ENCODE results near the gene EIF2D.
A peak's percentile ranks its signal among the peaks of the same experiment; 100 is the strongest.

EIF2D gene

DNA sequence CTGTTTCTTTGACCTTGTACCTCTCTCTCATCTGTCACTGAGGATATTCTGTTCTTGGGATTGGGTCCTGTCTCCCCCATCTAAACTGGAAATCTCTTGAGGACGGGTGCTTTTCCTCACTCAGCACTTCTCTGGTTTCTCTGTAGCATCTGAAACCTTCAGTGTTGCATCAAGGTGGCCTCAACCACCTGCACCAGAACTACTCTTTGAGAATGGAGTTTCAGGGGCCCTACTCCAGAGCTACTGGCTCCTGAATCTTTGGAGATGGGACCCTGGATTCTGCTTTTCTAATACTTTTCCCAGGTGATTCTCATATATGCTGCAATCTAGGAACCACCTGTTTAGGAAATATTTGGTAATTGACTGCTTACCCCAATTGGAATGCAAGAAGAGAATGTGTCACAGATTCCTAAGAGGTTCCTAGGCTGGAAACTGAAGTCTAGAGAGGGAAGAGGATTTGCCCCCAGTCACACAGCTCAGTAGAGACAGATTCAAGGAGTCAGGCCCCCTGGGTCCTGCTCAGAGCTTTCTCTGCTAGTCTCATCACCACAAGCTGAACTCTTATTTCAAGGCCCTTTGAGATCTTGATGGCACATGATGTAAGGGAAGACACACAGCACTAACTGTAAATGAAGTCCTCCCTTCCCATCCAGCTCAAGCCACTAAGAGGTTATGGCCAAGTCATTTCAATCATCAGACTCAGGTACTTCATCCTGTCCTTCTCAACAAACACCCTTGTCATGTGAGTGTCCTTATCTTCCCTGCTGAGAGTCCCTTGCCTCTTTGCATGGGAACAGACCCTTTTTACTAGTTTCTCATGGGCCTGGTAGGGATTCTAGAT lies 48.7 kb downstream of the EIF2D start:
- H3K4me1 ChIP-seq (ENCODE audit: insufficient read depth, low read length) = no peaks in the 10 kb centered on the region
- peaks cover 0 to 4% of the 10 kb centered on the region in 2 donors for H3K27me3 ChIP-seq (ENCODE audit: control insufficient read depth in 1 of 2, insufficient read depth in 2 of 2, low read length in 2 of 2)
- no peaks in the 10 kb centered on the region for H3K36me3 ChIP-seq (ENCODE audit: insufficient read depth, low read length)
- no peak overlapping the region for H3K4me3 ChIP-seq (ENCODE audit: low read depth in 1 of 2, low read length in 2 of 2)
- no peak overlapping the region for H3K27ac ChIP-seq (ENCODE audit: low read depth, low read length)
- H3K9me3 ChIP-seq (ENCODE audit: low read length) = no peaks in the 10 kb centered on the region
- H3K9ac ChIP-seq (ENCODE audit: low read length) = no peak overlapping the region

DNA sequence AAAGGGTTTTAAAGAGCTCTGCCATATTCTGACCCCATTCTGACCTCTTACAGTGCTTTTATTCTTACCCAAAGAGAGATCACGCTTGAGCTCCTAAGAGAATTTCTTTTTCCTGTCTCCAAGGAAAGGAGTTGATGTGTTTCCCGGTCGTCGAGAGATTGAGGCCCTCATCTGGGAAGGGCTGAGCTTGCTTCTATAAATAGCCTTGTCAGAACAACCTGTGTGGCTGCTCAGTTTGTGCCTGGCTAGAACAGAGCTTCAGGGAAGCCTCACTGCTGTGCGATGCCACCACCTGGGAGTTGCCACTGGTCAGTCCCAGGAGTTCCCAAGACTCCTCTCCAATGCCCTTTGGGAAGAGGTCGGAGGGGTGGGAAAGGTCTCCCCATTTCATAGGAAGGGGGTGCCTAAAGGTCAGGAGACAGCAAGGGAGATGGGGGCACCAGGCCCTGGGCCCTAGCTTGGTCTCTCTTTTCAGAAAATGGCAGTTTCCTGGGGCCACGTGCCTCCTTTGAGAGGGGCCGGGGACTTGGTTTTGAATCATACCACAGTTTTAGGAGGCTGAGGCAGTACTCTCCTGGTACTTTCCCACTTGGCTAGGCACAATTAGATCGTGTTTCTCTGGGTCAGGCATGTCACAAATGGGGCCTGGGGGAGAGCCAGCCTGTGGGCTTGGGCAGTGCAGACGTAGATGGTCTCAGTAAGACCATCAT lies 52.1 kb downstream of the EIF2D start:
- H3K27me3 ChIP-seq (ENCODE audit: control insufficient read depth in 1 of 2, insufficient read depth in 2 of 2, low read length in 2 of 2) = peaks cover 0 to 4% of the 10 kb centered on the region in 2 donors
- H3K27ac ChIP-seq (ENCODE audit: low read depth, low read length) = no peak overlapping the region
- H3K9ac ChIP-seq (ENCODE audit: low read length) = no peak overlapping the region
- peaks cover 6% of the 10 kb centered on the region for H3K4me1 ChIP-seq (ENCODE audit: insufficient read depth, low read length)
- no peaks in the 10 kb centered on the region for H3K36me3 ChIP-seq (ENCODE audit: insufficient read depth, low read length)
- no peaks in the 10 kb centered on the region for H3K9me3 ChIP-seq (ENCODE audit: low read length)
- no peak overlapping the region for H3K4me3 ChIP-seq (ENCODE audit: low read depth in 1 of 2, low read length in 2 of 2)

- Histone ChIP-seq H3K4me3 (ENCODE audit: low read depth in 1 of 2, low read length in 2 of 2) (no peak overlapping the region), H3K9ac (ENCODE audit: low read length) (no peak overlapping the region), H3K9me3 (ENCODE audit: low read length) (no peaks in the 10 kb centered on the region), H3K27ac (ENCODE audit: low read depth, low read length) (no peak overlapping the region), H3K4me1 (ENCODE audit: insufficient read depth, low read length) (peaks cover 6% of the 10 kb centered on the region), H3K36me3 (ENCODE audit: insufficient read depth, low read length) (no peaks in the 10 kb centered on the region), H3K27me3 (ENCODE audit: control insufficient read depth in 1 of 2, insufficient read depth in 2 of 2, low read length in 2 of 2) (peaks cover 0 to 4% of the 10 kb centered on the region in 2 donors)
Observed at GRCh38 chr1:206559672-206559995, 52.6 kb downstream of the EIF2D start.

DNA sequence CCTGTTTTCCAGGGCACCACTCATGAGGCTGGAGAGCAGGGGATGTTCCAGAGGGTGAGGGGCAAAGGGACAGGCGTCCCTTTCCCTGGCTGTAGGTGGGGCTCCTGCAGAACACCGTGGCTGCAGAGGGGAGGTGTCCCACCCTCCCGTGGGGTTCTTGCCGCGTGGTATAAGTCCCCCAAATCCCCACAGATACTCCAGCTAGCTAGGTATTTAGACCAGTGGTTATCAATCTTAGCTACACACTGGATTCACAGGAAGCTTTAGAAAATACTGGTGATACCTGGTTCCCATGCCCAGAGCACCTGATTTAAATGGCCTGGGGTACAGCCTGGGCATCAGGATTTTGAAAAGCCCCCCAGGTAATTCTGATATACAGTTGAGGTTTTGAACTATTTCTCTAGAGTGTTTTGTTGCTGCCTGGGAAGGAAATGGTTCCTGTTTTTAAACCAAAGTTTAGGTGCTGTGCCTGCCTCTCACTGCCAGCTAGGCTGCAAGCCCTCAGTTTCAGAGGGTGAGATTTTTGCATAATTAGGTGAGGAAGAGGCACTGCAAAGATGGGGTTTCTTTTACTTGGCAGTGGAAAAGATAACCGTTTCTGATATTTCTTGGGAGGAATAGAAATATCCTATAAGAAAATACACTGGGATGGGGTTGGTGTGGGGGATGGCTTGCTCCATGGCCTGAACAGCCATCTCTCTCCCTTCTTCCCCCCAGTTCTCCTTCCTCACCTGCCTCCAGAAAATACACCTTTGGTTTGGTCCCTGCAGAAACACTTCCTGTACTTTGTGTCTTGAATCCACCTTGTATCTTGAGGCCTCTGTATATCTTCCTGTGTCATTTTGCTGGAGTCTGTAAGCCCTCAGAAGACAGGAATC lies 53.2 kb downstream of the EIF2D start:
- no peak overlapping the region for H3K9ac ChIP-seq (ENCODE audit: low read length)
- H3K9me3 ChIP-seq (ENCODE audit: low read length) = no peaks in the 10 kb centered on the region
- peaks cover 6% of the 10 kb centered on the region for H3K4me1 ChIP-seq (ENCODE audit: insufficient read depth, low read length)
- H3K36me3 ChIP-seq (ENCODE audit: insufficient read depth, low read length) = no peaks in the 10 kb centered on the region
- peaks cover 0 to 4% of the 10 kb centered on the region in 2 donors for H3K27me3 ChIP-seq (ENCODE audit: control insufficient read depth in 1 of 2, insufficient read depth in 2 of 2, low read length in 2 of 2)
- no peak overlapping the region for H3K27ac ChIP-seq (ENCODE audit: low read depth, low read length)
- no peak overlapping the region for H3K4me3 ChIP-seq (ENCODE audit: low read depth in 1 of 2, low read length in 2 of 2)

DNA sequence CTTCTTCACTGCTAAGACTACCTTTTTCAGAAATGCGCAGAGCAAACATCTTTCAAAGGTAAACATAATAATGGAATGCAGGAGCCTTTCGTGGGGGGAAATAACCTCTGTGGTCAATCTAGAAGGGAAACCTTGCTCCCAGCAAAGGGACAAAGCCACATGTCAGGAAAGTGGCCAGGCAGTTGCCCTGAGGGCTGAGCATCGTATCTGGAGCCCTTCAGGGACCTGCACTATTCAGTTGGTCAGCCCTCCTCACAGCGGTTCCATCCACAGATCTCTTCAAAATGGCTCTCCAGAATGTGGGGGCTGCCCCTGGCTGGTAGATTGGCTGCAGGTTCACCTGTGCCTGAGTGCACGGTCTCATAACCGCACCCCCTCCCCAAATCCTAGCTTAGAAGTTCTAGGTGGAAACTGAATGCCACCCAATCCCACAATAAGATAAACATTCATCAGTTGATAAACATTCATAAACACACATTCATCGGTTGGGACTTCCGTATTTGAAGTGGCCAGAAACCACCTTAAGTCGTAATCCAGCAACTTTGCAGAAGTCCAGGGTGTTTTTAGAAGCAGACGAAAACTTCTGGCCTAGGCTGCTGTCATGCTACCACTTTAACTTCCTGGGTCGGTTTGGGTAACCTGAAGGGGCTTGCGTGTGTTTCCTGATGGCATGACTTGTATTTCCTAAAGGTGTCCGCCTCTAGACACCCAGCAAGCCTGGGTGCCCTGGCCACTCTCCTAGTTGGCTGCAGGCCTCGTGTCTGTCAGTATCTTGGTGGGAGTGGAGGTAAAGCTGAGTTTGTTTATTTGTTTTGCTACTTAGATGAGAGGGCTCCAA lies 54.4 kb downstream of the EIF2D start:
- Histone ChIP-seq H3K4me1 (ENCODE audit: insufficient read depth, low read length) (peaks cover 6% of the 10 kb centered on the region), H3K27me3 (ENCODE audit: control insufficient read depth in 1 of 2, insufficient read depth in 2 of 2, low read length in 2 of 2) (peaks cover 0 to 4% of the 10 kb centered on the region in 2 donors), H3K4me3 (ENCODE audit: low read depth in 1 of 2, low read length in 2 of 2) (peak overlapping the region; percentile 56 to 57), H3K27ac (ENCODE audit: low read depth, low read length) (peak overlapping the region; percentile 44), H3K36me3 (ENCODE audit: insufficient read depth, low read length) (no peaks in the 10 kb centered on the region), H3K9me3 (ENCODE audit: low read length) (no peaks in the 10 kb centered on the region), H3K9ac (ENCODE audit: low read length) (no peak overlapping the region)

DNA sequence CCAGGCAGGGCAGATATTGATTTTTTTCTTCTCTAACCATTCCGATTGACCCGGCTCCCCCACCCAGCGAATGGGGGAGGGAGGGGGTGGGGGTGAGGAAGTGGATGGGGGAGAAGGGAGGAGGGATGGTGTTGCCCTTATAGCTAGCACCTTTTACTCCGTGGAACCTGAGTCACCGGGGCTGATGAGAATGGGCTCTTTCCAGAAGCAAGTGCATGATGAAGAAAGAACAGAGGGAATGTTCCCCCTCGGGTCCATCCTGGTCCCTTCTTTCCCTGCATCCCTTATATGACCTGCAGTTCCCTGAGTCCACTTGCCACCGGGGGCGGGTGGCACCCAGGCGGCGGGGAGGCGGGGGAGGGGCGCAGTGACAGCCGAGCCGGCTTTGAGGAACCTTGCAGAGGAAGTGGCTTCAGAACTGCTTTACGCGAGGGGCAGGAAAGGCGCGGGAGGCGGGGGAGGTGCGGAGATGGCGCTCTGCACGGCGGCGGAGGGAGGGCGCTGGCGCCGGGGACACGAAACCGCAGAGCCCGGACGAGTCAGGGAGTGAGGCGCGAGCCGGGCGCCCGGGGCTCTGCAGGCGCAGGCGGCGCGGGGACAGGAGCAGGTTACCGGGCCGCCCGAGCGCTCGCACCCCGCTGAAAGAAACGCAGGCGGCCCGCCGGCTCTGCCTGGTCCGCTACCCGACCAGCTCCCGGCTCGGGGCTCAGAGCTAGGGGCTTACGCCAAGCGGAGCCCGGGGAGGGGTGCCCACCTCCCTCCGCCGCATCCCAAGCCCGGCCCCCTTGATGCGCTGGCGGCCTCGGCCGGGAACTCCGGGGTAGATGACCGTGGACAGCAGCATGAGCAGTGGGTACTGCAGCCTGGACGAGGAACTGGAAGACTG lies 55.3 kb downstream of the EIF2D start:
- Histone ChIP-seq H3K9me3 (ENCODE audit: low read length) (no peaks in the 10 kb centered on the region), H3K27ac (ENCODE audit: low read depth, low read length) (peak overlapping the region; percentile 44), H3K27me3 (ENCODE audit: control insufficient read depth in 1 of 2, insufficient read depth in 2 of 2, low read length in 2 of 2) (peaks cover 0 to 4% of the 10 kb centered on the region in 2 donors), H3K4me3 (ENCODE audit: low read depth in 1 of 2, low read length in 2 of 2) (peak overlapping the region; percentile 56 to 57), H3K36me3 (ENCODE audit: insufficient read depth, low read length) (no peaks in the 10 kb centered on the region), H3K4me1 (ENCODE audit: insufficient read depth, low read length) (peaks cover 6% of the 10 kb centered on the region), H3K9ac (ENCODE audit: low read length) (no peak overlapping the region)

GRCh38 chr1:206556047-206556749 lies 56.1 kb downstream of the EIF2D start:
- no peak overlapping the region for H3K27ac ChIP-seq (ENCODE audit: low read depth, low read length)

GRCh38 chr1:206555473-206555935 lies 56.8 kb downstream of the EIF2D start:
- Histone ChIP-seq H3K4me3 (ENCODE audit: low read depth in 1 of 2, low read length in 2 of 2) (no peak overlapping the region), H3K27me3 (ENCODE audit: control insufficient read depth in 1 of 2, insufficient read depth in 2 of 2, low read length in 2 of 2) (peaks cover 0 to under 1% of the 10 kb centered on the region in 2 donors), H3K4me1 (ENCODE audit: insufficient read depth, low read length) (peaks cover 6% of the 10 kb centered on the region), H3K9ac (ENCODE audit: low read length) (no peak overlapping the region), H3K36me3 (ENCODE audit: insufficient read depth, low read length) (no peaks in the 10 kb centered on the region), H3K27ac (ENCODE audit: low read depth, low read length) (no peak overlapping the region), H3K9me3 (ENCODE audit: low read length) (no peaks in the 10 kb centered on the region)

More at GRCh38 chr1:206556047-206556749, 56.1 kb downstream of the EIF2D start:
- H3K4me3 ChIP-seq (ENCODE audit: low read depth in 1 of 2, low read length in 2 of 2) = no peak overlapping the region
- H3K36me3 ChIP-seq (ENCODE audit: insufficient read depth, low read length) = no peaks in the 10 kb centered on the region
- peaks cover 6% of the 10 kb centered on the region for H3K4me1 ChIP-seq (ENCODE audit: insufficient read depth, low read length)
- H3K9me3 ChIP-seq (ENCODE audit: low read length) = no peaks in the 10 kb centered on the region
- H3K27me3 ChIP-seq (ENCODE audit: control insufficient read depth in 1 of 2, insufficient read depth in 2 of 2, low read length in 2 of 2) = peaks cover 0 to 4% of the 10 kb centered on the region in 2 donors
- H3K9ac ChIP-seq (ENCODE audit: low read length) = no peak overlapping the region

GRCh38 chr1:206554701-206555472 lies 57.4 kb downstream of the EIF2D start:
- Histone ChIP-seq H3K27me3 (ENCODE audit: control insufficient read depth in 1 of 2, insufficient read depth in 2 of 2, low read length in 2 of 2) (no peaks in the 10 kb centered on the region), H3K4me3 (ENCODE audit: low read depth in 1 of 2, low read length in 2 of 2) (no peak overlapping the region), H3K36me3 (ENCODE audit: insufficient read depth, low read length) (no peaks in the 10 kb centered on the region), H3K27ac (ENCODE audit: low read depth, low read length) (no peak overlapping the region), H3K4me1 (ENCODE audit: insufficient read depth, low read length) (peaks cover 6% of the 10 kb centered on the region), H3K9me3 (ENCODE audit: low read length) (no peaks in the 10 kb centered on the region), H3K9ac (ENCODE audit: low read length) (no peak overlapping the region)

Data from muscle layer of colon (tissue), 2 donors.